GM12878 (cell line): ENCODE data around the gene MRPL28. TPM values are rescaled to one million over a fixed set of nuclear protein-coding genes. Genes with fewer than 3 reads are reported as not detected.

Source experiments
- ATAC-seq: fragments of 200-7000 bp; cut with Tn5 transposase; 3 replicates; pipeline ENCODE4 v1.9.1; 2020; ENCODE audit warnings: mild to moderate bottlenecking, moderate library complexity
- Bru-seq: library from RNA; stranded (reverse); fragments of 400-500 nt; gene quantifications from one replicate; lab custom pipeline; 2021; lab: Mats Ljungman, UMichigan
- BruChase-seq, 2 experiments: library from RNA; stranded (reverse); fragments of 400-500 nt; gene quantifications; one replicate each; lab custom pipeline; 2021; lab: Mats Ljungman, UMichigan
- BruUV-seq: library from RNA; stranded (reverse); fragments of 400-500 nt; replicated peaks from 2 replicates; lab custom pipeline; 2021; lab: Mats Ljungman, UMichigan
- CTCF ChIA-PET: fragments of 300-600 bp; sonication (Branson Sonifier 250); formaldehyde crosslinking; extraction: SDS; loops from one replicate; lab custom pipeline; 2021; ENCODE audit warnings: inconsistent platforms; lab: Yijun Ruan, JAX
- POLR2A ChIA-PET: fragments of 350-600 bp; formaldehyde crosslinking; extraction: SDS; loops from one replicate; lab custom pipeline; 2021; ENCODE audit warnings: inconsistent platforms; lab: Charles Lee
- RAD21 ChIA-PET: fragments of 300-600 bp; sonication (Branson Sonifier 250); formaldehyde crosslinking; loops from one replicate; lab custom pipeline; 2023; ENCODE audit warnings: antibody characterized with exemption; ENCODE audit not compliant: unreplicated experiment; lab: Charles Lee
- SMC1A ChIA-PET: fragments of 300-600 bp; sonication (Branson Sonifier 250); formaldehyde crosslinking; loops from one replicate; lab custom pipeline; 2023; ENCODE audit not compliant: unreplicated experiment, uncharacterized antibody; lab: Charles Lee
- DNase-seq: peaks from one replicate; pipeline ENCODE4 v3.0.0-alpha.2; 2011; ENCODE audit warnings: low read depth, low spot score
- FAIRE-seq: peaks from 3 replicates; lab custom pipeline; 2011; peaks lifted over from hg19 to GRCh38; lab: Jason Lieb, UNC
- H2AFZ ChIP-seq: 2 replicates; pipeline ENCODE4 v1.6.0; 2011; ENCODE audit warnings: low read depth, low read length, control low read depth; ENCODE audit not compliant: control insufficient read depth
- H3K27ac ChIP-seq: 2 replicates; pipeline ENCODE4 v1.5.1; 2011; ENCODE audit warnings: control low read depth; ENCODE audit not compliant: control insufficient read depth, insufficient read depth
- H3K27me3 ChIP-seq, 2 experiments: replicated peaks in 1 of 2; 2 replicates each; pipeline versions ENCODE4 v1.6.0 to v1.6.1; 2011; ENCODE audit warnings: low read length in 1 of 2; ENCODE audit not compliant: control insufficient read depth in 2 of 2, insufficient read depth in 2 of 2
- H3K36me3 ChIP-seq, 2 experiments: 2 replicates each; pipeline ENCODE4 v1.5.1; 2011; ENCODE audit warnings: low read length in 1 of 2; ENCODE audit not compliant: control insufficient read depth in 2 of 2, insufficient read depth in 2 of 2
- H3K4me1 ChIP-seq: 2 replicates; pipeline ENCODE4 v1.6.1; 2011; ENCODE audit warnings: mild to moderate bottlenecking, low read length, moderate library complexity, mixed read lengths; ENCODE audit not compliant: control insufficient read depth, insufficient read depth
- H3K4me2 ChIP-seq: 2 replicates; pipeline ENCODE4 v1.6.0; 2011; ENCODE audit warnings: control low read depth; ENCODE audit not compliant: control insufficient read depth, insufficient read depth
- H3K4me3 ChIP-seq: fragments of 200-600 bp; sonication (generic); 2 replicates; pipeline ENCODE4 v1.5.1; 2016
- H3K79me2 ChIP-seq: 2 replicates; pipeline ENCODE4 v1.6.0; 2011; ENCODE audit warnings: low read length; ENCODE audit not compliant: control insufficient read depth, insufficient read depth
- H3K9ac ChIP-seq: 2 replicates; pipeline ENCODE4 v1.8.0; 2011; ENCODE audit warnings: low read length, control low read depth, mixed read lengths; ENCODE audit not compliant: control insufficient read depth, insufficient read depth
- H3K9me3 ChIP-seq: replicated peaks from 3 replicates; pipeline ENCODE4 v1.5.1; 2011; ENCODE audit warnings: mild to moderate bottlenecking, low read length; ENCODE audit not compliant: control insufficient read depth, insufficient read depth
- H4K20me1 ChIP-seq: 2 replicates; pipeline ENCODE4 v1.6.0; 2011; ENCODE audit not compliant: control insufficient read depth, insufficient read depth
- HDAC2 ChIP-seq: fragments of 200-600 bp; sonication (generic); IDR thresholded peaks from 2 replicates; pipeline ENCODE4 v1.6.1; 2017
- KLF5 ChIP-seq: fragments of 450-650 bp; IDR thresholded peaks from 2 replicates; pipeline ENCODE4 v1.6.1; 2014; ENCODE audit warnings: mild to moderate bottlenecking; ENCODE audit not compliant: partially characterized antibody
- MTA3 ChIP-seq: IDR thresholded peaks from 2 replicates; pipeline ENCODE4 v1.6.1; 2012; ENCODE audit warnings: low read length, inconsistent platforms, borderline replicate concordance
- NR2F1 ChIP-seq: fragments of 450-650 bp; conservative IDR thresholded peaks from 2 replicates; pipeline ENCODE4 v1.6.1; 2017; ENCODE audit warnings: mild to moderate bottlenecking
- SREBF2 ChIP-seq: IDR thresholded peaks from 2 replicates; pipeline ENCODE4 v1.6.1; 2012; ENCODE audit warnings: mild to moderate bottlenecking, low read length
- STAT3 ChIP-seq: IDR thresholded peaks from 2 replicates; pipeline ENCODE4 v1.6.1; 2011; ENCODE audit warnings: low read depth, low read length, improper control_type of control experiment
- SUPT20H ChIP-seq: IDR thresholded peaks from 2 replicates; pipeline ENCODE4 v1.6.1; 2011; ENCODE audit warnings: low read depth, mild to moderate bottlenecking, low read length, moderate library complexity, borderline replicate concordance; ENCODE audit not compliant: control insufficient read depth
- ZBTB11 ChIP-seq: fragments of 450-650 bp; formaldehyde crosslinking; IDR thresholded peaks from 2 replicates; pipeline ENCODE4 v1.5.0; 2022; ENCODE audit warnings: mild to moderate bottlenecking, missing genetic modification characterization
- WGBS: methylation state at CpG from one replicate; pipeline ENCODE4 v1.1.6; 2016; ENCODE audit warnings: low lambda C conversion rate; ENCODE audit not compliant: insufficient replicate concordance, insufficient coverage; ENCODE audit errors: missing lambda C conversion rate; 5-methylcytosine and 5-hydroxymethylcytosine counted together
- in situ Hi-C: fragments of 300-500 bp; cut with MboI; formaldehyde crosslinking; loops from 9 replicates; pipeline ENCODE4 v1.14.3; 2018; ENCODE audit warnings: mixed read lengths
- intact Hi-C: fragments of 100-400 bp; cut with micrococcal nuclease; formaldehyde crosslinking; loops from one replicate; pipeline ENCODE4 v1.14.2; 2022; ENCODE audit not compliant: unreplicated experiment
- long read RNA-seq, 2 experiments: library from polyadenylated mRNA; unstranded; transcript quantifications; one replicate each; pipeline ENCODE4 v2.0.0, GENCODE V29; 2019 to 2020
- polyA minus RNA-seq, 3 experiments: library from RNA; depleted of rRNA, polyadenylated mRNA; stranded (reverse); fragments of >200 nt; gene quantifications; 2 replicates each; pipeline ENCODE4 v1.2.3, GENCODE V29; 2011
- polyA plus RNA-seq, 11 experiments: library from polyadenylated mRNA; depleted of rRNA in 4 of 11; unstranded in 6 of 11; stranded (reverse) in 5 of 11; fragments of >200 nt; fragmentation: Nextera tagmentation in 4 of 11; fragmentation: Illumina TruSeq in 1 of 11; extraction: Ambion mirVana in 4 of 11; extraction: Trizol in 1 of 11; gene quantifications; 1 replicate in 1 of 11; 2 replicates in 10 of 11; pipeline versions ENCODE4 v1.2.1 to v1.2.3, GENCODE V29; 2011 to 2016; ENCODE audit warnings: inconsistent platforms in 2 of 11, missing spikeins in 2 of 11, low read depth in 1 of 11
- total RNA-seq, 4 experiments: library from RNA; depleted of rRNA in 3 of 4; stranded (reverse); fragments of >200 nt in 3 of 4; fragmentation: Illumina TruSeq in 1 of 4; extraction: Trizol in 1 of 4; gene quantifications; 2 replicates each; pipeline versions ENCODE4 v1.2.1 to v1.2.3, GENCODE V29; 2013 to 2021
- TF ChIP-seq, protein P1 (sequence below): fragments of 150-350 bp; IDR thresholded peaks from 2 replicates; pipeline ENCODE4 v1.6.1; 2016; ENCODE audit warnings: low read depth, low read length
- TF ChIP-seq, protein P2 (sequence below): IDR thresholded peaks from 2 replicates; pipeline ENCODE4 v1.6.1; 2012; ENCODE audit warnings: low read length, inconsistent platforms

Gene MRPL28
- 15.1 and 16.4 TPM in 2 replicates for total RNA-seq (2013; cell fraction: nucleolus; rRNA removed)
- total RNA-seq (2014; rRNA removed) (146 and 151 TPM in 2 replicates), total RNA-seq (2014; rRNA removed; fragmentation: Illumina TruSeq; extraction: Trizol) (70.1 and 75.0 TPM in 2 replicates), total RNA-seq (2021) (107 and 115 TPM in 2 replicates), polyA plus RNA-seq (2011; rRNA removed) (74.1 and 113 TPM in 2 replicates), polyA plus RNA-seq (2014; fragmentation: Illumina TruSeq; extraction: Trizol) (33.3 and 105 TPM in 2 replicates), polyA plus RNA-seq (2014; fragmentation: Nextera tagmentation; extraction: Ambion mirVana) (10 to 100 TPM in 1 of 2 experiments, 1 to 10 TPM in 1; 1.6 to 17.9 TPM), polyA plus RNA-seq (2014; rRNA removed) (169 and 186 TPM in 2 replicates), polyA plus RNA-seq (2016; fragmentation: Nextera tagmentation; extraction: Ambion mirVana) (100 to 1,000 TPM; 165 to 185 TPM), polyA minus RNA-seq (2011; rRNA and poly(A)+ RNA removed) (49.0 and 63.2 TPM in 2 replicates), Bru-seq, nascent RNA (percentile 65 among the genes with signal in this experiment), BruChase-seq, experiment 1, labeled RNA remaining after a 6-hour chase (percentile 84 among the genes with signal in this experiment), BruChase-seq, experiment 2, labeled RNA remaining after a 2-hour chase (percentile 77 among the genes with signal in this experiment)
- 33.5 TPM for polyA plus RNA-seq (2011; ENCODE audit: low read depth)
- 182 and 250 TPM in 2 replicates for polyA plus RNA-seq (2011; cell fraction: cytosol; rRNA removed)
- polyA plus RNA-seq (2011; cell fraction: nucleus; rRNA removed), result 108 and 155 TPM in 2 replicates
- 66.3 and 76.9 TPM in 2 replicates for polyA plus RNA-seq (2012)
- 25.3 and 25.8 TPM in 2 replicates for polyA minus RNA-seq (2011; cell fraction: cytosol; rRNA and poly(A)+ RNA removed)
- polyA minus RNA-seq (2011; cell fraction: nucleus; rRNA and poly(A)+ RNA removed), result 11.0 and 16.1 TPM in 2 replicates
- long read RNA-seq, experiment 1, transcript MRPL28-202 (6 exons, 865 nt), result minor isoform, 5 of 120 reads
- long read RNA-seq, experiment 1, transcript MRPL28-201 (6 exons, 1,098 nt), result major isoform, 69 of 120 reads
- long read RNA-seq, experiment 1, partial matches to known transcripts, result 43 of 120 reads
- long read RNA-seq, experiment 1, other reads (novel, unspliced or antisense), result 2 of 120 reads
- long read RNA-seq, experiment 2, transcript MRPL28-201 (6 exons, 1,098 nt), result major isoform, 76 of 126 reads
- long read RNA-seq, experiment 2, transcript MRPL28-202 (6 exons, 865 nt), result minor isoform, 7 of 126 reads
- long read RNA-seq, experiment 2, partial matches to known transcripts, result 41 of 126 reads
- long read RNA-seq, experiment 2, other reads (novel, unspliced or antisense), result 2 of 126 reads

DNA sequence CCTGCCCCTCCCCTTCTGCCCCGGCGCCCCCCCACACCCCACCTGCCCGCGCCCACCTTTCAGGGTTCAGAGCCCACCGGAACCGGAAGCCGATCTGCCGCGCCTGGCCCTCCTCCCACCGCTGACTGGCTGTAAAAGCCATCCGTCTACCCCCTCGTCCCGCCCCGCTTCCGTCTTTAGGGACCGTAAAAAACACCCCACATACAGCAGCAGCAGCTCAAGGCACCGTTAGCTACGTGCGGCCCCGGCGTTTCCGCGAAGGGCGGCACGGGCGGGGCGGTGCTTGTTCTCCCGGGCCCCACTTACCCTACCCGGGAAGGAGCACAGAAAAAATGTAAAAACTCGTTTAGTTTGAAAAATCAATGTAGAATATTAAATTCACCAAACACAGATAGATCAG is at the start of gene MRPL28:
Gene MRPL28 (minus strand): TSS at position 96 of the 400 bp plus-strand sequence. CDS start 320 bp downstream, outside the sequence.
- Histone ChIP-seq H3K79me2 (peaks cover 4% of the 10 kb centered on the region), H3K27ac (peak within 1 kb of the TSS; percentile 61), H3K36me3 (peaks cover 5 to 22% of the 10 kb centered on the region in 2 experiments; a peak in 3 of 4 replicates), H2AFZ (peak within 1 kb of the TSS; percentile 22), H3K9ac (peak within 1 kb of the TSS; percentile 54), H3K27me3 (no peaks in the 10 kb centered on the region), H3K4me3 (peak within 1 kb of the TSS; percentile 65), H4K20me1 (no peaks in the 10 kb centered on the region), H3K4me2 (peak within 1 kb of the TSS; percentile 79), H3K9me3 (no peaks in the 10 kb centered on the region), H3K4me1 (peaks cover 4% of the 10 kb centered on the region; the same call in 1 of the 2 replicates)
- SMC1A ChIA-PET, result interaction anchor here (0.9 to 1.4 kb wide), 4 partner anchors 8 to 12 kb away, joined by 3 to 6 read pairs (median 4); no protein-coding TSS in a partner anchor
- ATAC-seq, result peak; percentile 99
- no TSS peak for BruUV-seq
- CTCF ChIA-PET, result interaction anchor here (0.6 to 1.0 kb wide), 6 partner anchors 8 to 273 kb away, joined by 3 to 6 read pairs (median 3); partner anchors contain the start of gene LUC7L
- POLR2A ChIA-PET, result interaction anchor here (0.6 to 3.0 kb wide), 11 partner anchors 11 to 317 kb away, joined by 3 to 22 read pairs (median 4); partner anchors contain the start of genes AXIN1, FAM234A, LUC7L and PGAP6
- DNase-seq, result peak; percentile 87
- in situ Hi-C loops, result no loop called here
- RAD21 ChIA-PET, result interaction anchor here (0.7 to 1.1 kb wide), 6 partner anchors 8 to 263 kb away, joined by 3 to 6 read pairs (median 5); partner anchors contain the start of genes DECR2 and PGAP6
- under 1% methylated on average over 23 of the region's 30 CpGs for WGBS
- FAIRE-seq, result peak; percentile 100
- intact Hi-C loops, result no loop called here
- TF ChIP-seq, protein P1, sequence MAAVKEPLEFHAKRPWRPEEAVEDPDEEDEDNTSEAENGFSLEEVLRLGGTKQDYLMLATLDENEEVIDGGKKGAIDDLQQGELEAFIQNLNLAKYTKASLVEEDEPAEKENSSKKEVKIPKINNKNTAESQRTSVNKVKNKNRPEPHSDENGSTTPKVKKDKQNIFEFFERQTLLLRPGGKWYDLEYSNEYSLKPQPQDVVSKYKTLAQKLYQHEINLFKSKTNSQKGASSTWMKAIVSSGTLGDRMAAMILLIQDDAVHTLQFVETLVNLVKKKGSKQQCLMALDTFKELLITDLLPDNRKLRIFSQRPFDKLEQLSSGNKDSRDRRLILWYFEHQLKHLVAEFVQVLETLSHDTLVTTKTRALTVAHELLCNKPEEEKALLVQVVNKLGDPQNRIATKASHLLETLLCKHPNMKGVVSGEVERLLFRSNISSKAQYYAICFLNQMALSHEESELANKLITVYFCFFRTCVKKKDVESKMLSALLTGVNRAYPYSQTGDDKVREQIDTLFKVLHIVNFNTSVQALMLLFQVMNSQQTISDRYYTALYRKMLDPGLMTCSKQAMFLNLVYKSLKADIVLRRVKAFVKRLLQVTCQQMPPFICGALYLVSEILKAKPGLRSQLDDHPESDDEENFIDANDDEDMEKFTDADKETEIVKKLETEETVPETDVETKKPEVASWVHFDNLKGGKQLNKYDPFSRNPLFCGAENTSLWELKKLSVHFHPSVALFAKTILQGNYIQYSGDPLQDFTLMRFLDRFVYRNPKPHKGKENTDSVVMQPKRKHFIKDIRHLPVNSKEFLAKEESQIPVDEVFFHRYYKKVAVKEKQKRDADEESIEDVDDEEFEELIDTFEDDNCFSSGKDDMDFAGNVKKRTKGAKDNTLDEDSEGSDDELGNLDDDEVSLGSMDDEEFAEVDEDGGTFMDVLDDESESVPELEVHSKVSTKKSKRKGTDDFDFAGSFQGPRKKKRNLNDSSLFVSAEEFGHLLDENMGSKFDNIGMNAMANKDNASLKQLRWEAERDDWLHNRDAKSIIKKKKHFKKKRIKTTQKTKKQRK, result peak; percentile 55; the same call in 1 of the 2 replicates
- TF ChIP-seq ZBTB11 (CRISPR knock-in tag) (no peak), SREBF2 (no peak), MTA3 (no peak), NR2F1 (no peak), HDAC2 (no peak), KLF5 (no peak), STAT3 (no peak), SUPT20H (no peak)
- TF ChIP-seq, protein P2, sequence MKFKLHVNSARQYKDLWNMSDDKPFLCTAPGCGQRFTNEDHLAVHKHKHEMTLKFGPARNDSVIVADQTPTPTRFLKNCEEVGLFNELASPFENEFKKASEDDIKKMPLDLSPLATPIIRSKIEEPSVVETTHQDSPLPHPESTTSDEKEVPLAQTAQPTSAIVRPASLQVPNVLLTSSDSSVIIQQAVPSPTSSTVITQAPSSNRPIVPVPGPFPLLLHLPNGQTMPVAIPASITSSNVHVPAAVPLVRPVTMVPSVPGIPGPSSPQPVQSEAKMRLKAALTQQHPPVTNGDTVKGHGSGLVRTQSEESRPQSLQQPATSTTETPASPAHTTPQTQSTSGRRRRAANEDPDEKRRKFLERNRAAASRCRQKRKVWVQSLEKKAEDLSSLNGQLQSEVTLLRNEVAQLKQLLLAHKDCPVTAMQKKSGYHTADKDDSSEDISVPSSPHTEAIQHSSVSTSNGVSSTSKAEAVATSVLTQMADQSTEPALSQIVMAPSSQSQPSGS, result no peak
